Measurements from ENCODE around the gene UBASH3A.

UBASH3A gene

GRCh38 chr21:42496839-42497202 lies 93.1 kb downstream of the UBASH3A start:
- H3K4me1 ChIP-seq (ENCODE audit: insufficient read depth, low read length) = peaks cover 17% of the 10 kb centered on the region
- no peaks in the 10 kb centered on the region for H4K20me1 ChIP-seq (ENCODE audit: insufficient read depth, low read length)
- H3K79me2 ChIP-seq (ENCODE audit: insufficient read depth, low read length) = no peaks in the 10 kb centered on the region
- peak overlapping the region; percentile 59 for H3K27ac ChIP-seq (ENCODE audit: low read length)
- TF ChIP-seq, protein P1, sequence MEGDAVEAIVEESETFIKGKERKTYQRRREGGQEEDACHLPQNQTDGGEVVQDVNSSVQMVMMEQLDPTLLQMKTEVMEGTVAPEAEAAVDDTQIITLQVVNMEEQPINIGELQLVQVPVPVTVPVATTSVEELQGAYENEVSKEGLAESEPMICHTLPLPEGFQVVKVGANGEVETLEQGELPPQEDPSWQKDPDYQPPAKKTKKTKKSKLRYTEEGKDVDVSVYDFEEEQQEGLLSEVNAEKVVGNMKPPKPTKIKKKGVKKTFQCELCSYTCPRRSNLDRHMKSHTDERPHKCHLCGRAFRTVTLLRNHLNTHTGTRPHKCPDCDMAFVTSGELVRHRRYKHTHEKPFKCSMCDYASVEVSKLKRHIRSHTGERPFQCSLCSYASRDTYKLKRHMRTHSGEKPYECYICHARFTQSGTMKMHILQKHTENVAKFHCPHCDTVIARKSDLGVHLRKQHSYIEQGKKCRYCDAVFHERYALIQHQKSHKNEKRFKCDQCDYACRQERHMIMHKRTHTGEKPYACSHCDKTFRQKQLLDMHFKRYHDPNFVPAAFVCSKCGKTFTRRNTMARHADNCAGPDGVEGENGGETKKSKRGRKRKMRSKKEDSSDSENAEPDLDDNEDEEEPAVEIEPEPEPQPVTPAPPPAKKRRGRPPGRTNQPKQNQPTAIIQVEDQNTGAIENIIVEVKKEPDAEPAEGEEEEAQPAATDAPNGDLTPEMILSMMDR (IDR thresholded peaks at IDR 0.05; ENCODE audit: borderline replicate concordance, extremely low read depth, low read length, poor library complexity, severe bottlenecking) = no peak
- TF ChIP-seq EZH2 (IDR thresholded peaks at IDR 0.05; ENCODE audit: borderline replicate concordance, low read depth, low read length, severe bottlenecking) = no peak
- peak overlapping the region; percentile 51 to 76; a peak in 3 of 4 replicates for H3K4me3 ChIP-seq (ENCODE audit: low read depth in 1 of 2, low read length in 2 of 2)
- H3K36me3 ChIP-seq (ENCODE audit: insufficient read depth, low read length) = no peaks in the 10 kb centered on the region
- peak overlapping the region; percentile 97 for H2AFZ ChIP-seq (ENCODE audit: low read depth, low read length)
- H3K9me3 ChIP-seq (ENCODE audit: insufficient read depth, low read length, severe bottlenecking) = no peaks in the 10 kb centered on the region
- no peaks in the 10 kb centered on the region for H3K27me3 ChIP-seq (ENCODE audit: insufficient read depth, low read length, poor library complexity)
- peak overlapping the region; percentile 68 for H3K9ac ChIP-seq (ENCODE audit: low read depth, low read length)
- no peak for DNase-seq
- peak overlapping the region; percentile 96 for H3K4me2 ChIP-seq (ENCODE audit: insufficient read depth, low read length)
- ATAC-seq (ENCODE audit: insufficient read depth, low read depth) = no peak
